ENCODE data around the gene DYNC1LI2.

DYNC1LI2 gene

GRCh38 chr16:66703406-66704215 is 47.8 kb downstream of the DYNC1LI2 start:
- TF ChIP-seq, protein P1, sequence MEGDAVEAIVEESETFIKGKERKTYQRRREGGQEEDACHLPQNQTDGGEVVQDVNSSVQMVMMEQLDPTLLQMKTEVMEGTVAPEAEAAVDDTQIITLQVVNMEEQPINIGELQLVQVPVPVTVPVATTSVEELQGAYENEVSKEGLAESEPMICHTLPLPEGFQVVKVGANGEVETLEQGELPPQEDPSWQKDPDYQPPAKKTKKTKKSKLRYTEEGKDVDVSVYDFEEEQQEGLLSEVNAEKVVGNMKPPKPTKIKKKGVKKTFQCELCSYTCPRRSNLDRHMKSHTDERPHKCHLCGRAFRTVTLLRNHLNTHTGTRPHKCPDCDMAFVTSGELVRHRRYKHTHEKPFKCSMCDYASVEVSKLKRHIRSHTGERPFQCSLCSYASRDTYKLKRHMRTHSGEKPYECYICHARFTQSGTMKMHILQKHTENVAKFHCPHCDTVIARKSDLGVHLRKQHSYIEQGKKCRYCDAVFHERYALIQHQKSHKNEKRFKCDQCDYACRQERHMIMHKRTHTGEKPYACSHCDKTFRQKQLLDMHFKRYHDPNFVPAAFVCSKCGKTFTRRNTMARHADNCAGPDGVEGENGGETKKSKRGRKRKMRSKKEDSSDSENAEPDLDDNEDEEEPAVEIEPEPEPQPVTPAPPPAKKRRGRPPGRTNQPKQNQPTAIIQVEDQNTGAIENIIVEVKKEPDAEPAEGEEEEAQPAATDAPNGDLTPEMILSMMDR (IDR thresholded peaks at IDR 0.05; ENCODE audit: low read depth, low read length, missing control alignments): no peak
- no peak overlapping the region for H3K4me3 ChIP-seq (ENCODE audit: low read depth, low read length)
- no peak for DNase-seq (ENCODE audit: low read depth)

DNA sequence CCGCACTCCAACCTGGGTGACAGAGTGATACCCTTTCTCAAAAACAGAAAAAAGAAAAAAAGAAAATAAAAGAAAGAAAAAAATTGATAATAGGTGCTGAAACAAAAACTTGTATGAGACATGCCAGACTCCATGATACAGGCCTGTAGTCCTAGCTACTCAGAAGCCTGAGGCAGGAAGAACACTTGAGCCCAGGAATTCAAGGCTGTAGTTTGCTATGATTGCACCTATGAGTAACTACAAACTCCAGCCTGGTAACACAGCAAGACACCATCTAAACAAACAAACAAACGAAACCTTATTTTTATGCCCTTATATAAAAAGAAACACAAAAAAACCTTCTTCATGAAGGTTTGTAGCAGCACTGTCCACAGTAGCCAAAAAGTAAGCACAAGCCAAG is 49.9 kb downstream of the DYNC1LI2 start:
- DNase-seq (ENCODE audit: low read depth): no peak
- H3K4me3 ChIP-seq (ENCODE audit: low read depth, low read length): no peak overlapping the region
- TF ChIP-seq, protein P1 (IDR thresholded peaks at IDR 0.05; ENCODE audit: low read depth, low read length, missing control alignments): no peak

- H3K4me3 ChIP-seq (ENCODE audit: low read depth, low read length): no peak overlapping the region
- DNase-seq (ENCODE audit: low read depth): no peak
- TF ChIP-seq, protein P1 (IDR thresholded peaks at IDR 0.05; ENCODE audit: low read depth, low read length, missing control alignments): no peak
Measured at GRCh38 chr16:66701026-66701425, 50.4 kb downstream of the DYNC1LI2 start.

GRCh38 chr16:66699898-66700297 is 51.5 kb downstream of the DYNC1LI2 start:
- no peak for DNase-seq (ENCODE audit: low read depth)
- TF ChIP-seq, protein P1 (IDR thresholded peaks at IDR 0.05; ENCODE audit: low read depth, low read length, missing control alignments): no peak
- H3K4me3 ChIP-seq (ENCODE audit: low read depth, low read length): no peak overlapping the region

DNA sequence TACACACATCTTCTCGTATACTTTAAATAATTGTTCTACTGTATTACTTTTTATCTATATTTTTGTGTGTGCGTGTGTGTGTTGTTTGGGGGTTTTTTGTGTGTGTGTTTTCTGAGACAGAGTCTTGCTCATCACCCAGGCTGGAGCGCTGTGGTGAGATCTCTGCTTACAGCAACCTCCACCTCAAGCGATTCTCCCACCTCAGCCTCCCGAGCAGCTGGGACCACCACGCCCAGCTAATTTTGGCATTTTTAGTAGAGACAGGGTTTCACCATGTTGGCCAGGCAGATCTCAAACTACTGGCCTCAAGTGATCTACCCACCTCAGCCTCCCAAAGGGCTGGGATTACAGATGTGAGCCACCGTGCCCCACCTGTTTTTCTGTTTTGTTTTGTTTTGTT is 53.4 kb downstream of the DYNC1LI2 start:
- no peak for DNase-seq (ENCODE audit: low read depth)
- no peak overlapping the region for H3K4me3 ChIP-seq (ENCODE audit: low read depth, low read length)
- TF ChIP-seq, protein P1 (IDR thresholded peaks at IDR 0.05; ENCODE audit: low read depth, low read length, missing control alignments): no peak

- TF ChIP-seq, protein P1 (IDR thresholded peaks at IDR 0.05; ENCODE audit: low read depth, low read length, missing control alignments): peak; percentile 21
- peak within 1 kb of the TSS; percentile 53 for H3K4me3 ChIP-seq (ENCODE audit: low read depth, low read length)
- DNase-seq (ENCODE audit: low read depth): no peak
Measured at GRCh38 chr16:66696669-66697630, 54.5 kb downstream of the DYNC1LI2 start, which contains the start of gene CMTM4. TSS of gene CMTM4 (minus strand) at chr16:66696743. CDS start at chr16:66696525, 218 bp downstream.
